ENCODE data around the gene UHRF1. TPM values are rescaled to one million over a fixed set of nuclear protein-coding genes. Genes with fewer than 3 reads are reported as not detected.

Gene UHRF1
- total and polyA plus RNA-seq, 2 of the 13 experiments (the other 11 are each of a cell fraction or from before 2014, with no cell fraction given), result 6.8 to 78.4 TPM

DNA sequence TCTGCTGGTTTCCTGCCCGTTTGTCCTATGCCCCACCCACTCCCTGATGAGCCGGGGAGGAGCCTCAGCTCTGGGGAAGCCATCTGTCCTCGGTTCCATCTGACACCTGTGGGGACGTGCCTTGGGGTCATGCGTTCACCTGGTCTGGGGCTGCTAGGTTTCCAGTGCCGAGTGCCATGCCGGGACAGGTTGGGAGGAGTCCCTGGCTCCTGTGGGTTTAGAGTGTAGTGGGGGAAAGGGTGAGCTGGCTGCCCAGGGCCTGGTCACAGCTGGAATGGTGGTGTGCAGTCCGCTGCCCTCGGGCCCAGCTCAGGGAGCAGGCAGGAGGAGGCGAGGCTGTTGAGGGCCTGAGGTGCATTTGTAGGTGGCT is 62.1 kb downstream of the UHRF1 start (continued):
- TF ChIP-seq, protein P1, sequence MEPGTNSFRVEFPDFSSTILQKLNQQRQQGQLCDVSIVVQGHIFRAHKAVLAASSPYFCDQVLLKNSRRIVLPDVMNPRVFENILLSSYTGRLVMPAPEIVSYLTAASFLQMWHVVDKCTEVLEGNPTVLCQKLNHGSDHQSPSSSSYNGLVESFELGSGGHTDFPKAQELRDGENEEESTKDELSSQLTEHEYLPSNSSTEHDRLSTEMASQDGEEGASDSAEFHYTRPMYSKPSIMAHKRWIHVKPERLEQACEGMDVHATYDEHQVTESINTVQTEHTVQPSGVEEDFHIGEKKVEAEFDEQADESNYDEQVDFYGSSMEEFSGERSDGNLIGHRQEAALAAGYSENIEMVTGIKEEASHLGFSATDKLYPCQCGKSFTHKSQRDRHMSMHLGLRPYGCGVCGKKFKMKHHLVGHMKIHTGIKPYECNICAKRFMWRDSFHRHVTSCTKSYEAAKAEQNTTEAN (CRISPR knock-in tag; conservative IDR thresholded peaks at IDR 0.05), result no peak
- TF ChIP-seq, protein P2, sequence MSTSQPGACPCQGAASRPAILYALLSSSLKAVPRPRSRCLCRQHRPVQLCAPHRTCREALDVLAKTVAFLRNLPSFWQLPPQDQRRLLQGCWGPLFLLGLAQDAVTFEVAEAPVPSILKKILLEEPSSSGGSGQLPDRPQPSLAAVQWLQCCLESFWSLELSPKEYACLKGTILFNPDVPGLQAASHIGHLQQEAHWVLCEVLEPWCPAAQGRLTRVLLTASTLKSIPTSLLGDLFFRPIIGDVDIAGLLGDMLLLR (CRISPR knock-in tag; IDR thresholded peaks at IDR 0.05), result peak; percentile 60; the same call in 1 of the 2 replicates
- TF ChIP-seq HNRNPL (IDR thresholded peaks at IDR 0.05; ENCODE audit: low read depth, low read length), result no peak
- TF ChIP-seq ZFX (CRISPR knock-in tag; IDR thresholded peaks at IDR 0.05; ENCODE audit: low read depth), result peak; percentile 71
- no peak for TF ChIP-seq ARNT (IDR thresholded peaks at IDR 0.05)
- 0 out of 2 replicates have a peak, but pooled peaks have one; percentile 69 for TF ChIP-seq ZNF235 (CRISPR knock-in tag; IDR thresholded peaks at IDR 0.05; ENCODE audit: borderline replicate concordance)
- peak; percentile 48; the same call in 1 of the 2 replicates for TF ChIP-seq NRL (CRISPR knock-in tag; IDR thresholded peaks at IDR 0.05; ENCODE audit: borderline replicate concordance)
- TF ChIP-seq ZNF256 (CRISPR knock-in tag; conservative IDR thresholded peaks at IDR 0.05), result no peak
- TF ChIP-seq ZMYM2 (CRISPR knock-in tag; IDR thresholded peaks at IDR 0.05), result no peak
- no peak for TF ChIP-seq BHLHE40 (IDR thresholded peaks at IDR 0.05; ENCODE audit: low read length)
- TF ChIP-seq, protein P3, sequence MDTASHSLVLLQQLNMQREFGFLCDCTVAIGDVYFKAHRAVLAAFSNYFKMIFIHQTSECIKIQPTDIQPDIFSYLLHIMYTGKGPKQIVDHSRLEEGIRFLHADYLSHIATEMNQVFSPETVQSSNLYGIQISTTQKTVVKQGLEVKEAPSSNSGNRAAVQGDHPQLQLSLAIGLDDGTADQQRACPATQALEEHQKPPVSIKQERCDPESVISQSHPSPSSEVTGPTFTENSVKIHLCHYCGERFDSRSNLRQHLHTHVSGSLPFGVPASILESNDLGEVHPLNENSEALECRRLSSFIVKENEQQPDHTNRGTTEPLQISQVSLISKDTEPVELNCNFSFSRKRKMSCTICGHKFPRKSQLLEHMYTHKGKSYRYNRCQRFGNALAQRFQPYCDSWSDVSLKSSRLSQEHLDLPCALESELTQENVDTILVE (CRISPR knock-in tag; IDR thresholded peaks at IDR 0.05), result no peak
- TF ChIP-seq ATAD3A (CRISPR knock-in tag; IDR thresholded peaks at IDR 0.05), result no peak
- TF ChIP-seq, protein P4, sequence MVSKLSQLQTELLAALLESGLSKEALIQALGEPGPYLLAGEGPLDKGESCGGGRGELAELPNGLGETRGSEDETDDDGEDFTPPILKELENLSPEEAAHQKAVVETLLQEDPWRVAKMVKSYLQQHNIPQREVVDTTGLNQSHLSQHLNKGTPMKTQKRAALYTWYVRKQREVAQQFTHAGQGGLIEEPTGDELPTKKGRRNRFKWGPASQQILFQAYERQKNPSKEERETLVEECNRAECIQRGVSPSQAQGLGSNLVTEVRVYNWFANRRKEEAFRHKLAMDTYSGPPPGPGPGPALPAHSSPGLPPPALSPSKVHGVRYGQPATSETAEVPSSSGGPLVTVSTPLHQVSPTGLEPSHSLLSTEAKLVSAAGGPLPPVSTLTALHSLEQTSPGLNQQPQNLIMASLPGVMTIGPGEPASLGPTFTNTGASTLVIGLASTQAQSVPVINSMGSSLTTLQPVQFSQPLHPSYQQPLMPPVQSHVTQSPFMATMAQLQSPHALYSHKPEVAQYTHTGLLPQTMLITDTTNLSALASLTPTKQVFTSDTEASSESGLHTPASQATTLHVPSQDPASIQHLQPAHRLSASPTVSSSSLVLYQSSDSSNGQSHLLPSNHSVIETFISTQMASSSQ (IDR thresholded peaks at IDR 0.05; ENCODE audit: low read depth), result no peak
- TF ChIP-seq, protein P4 (CRISPR knock-in tag; IDR thresholded peaks at IDR 0.05; ENCODE audit: borderline replicate concordance), result no peak
- no peak for TF ChIP-seq MYNN (CRISPR knock-in tag; IDR thresholded peaks at IDR 0.05; ENCODE audit: low read depth)
- TF ChIP-seq, protein P5, sequence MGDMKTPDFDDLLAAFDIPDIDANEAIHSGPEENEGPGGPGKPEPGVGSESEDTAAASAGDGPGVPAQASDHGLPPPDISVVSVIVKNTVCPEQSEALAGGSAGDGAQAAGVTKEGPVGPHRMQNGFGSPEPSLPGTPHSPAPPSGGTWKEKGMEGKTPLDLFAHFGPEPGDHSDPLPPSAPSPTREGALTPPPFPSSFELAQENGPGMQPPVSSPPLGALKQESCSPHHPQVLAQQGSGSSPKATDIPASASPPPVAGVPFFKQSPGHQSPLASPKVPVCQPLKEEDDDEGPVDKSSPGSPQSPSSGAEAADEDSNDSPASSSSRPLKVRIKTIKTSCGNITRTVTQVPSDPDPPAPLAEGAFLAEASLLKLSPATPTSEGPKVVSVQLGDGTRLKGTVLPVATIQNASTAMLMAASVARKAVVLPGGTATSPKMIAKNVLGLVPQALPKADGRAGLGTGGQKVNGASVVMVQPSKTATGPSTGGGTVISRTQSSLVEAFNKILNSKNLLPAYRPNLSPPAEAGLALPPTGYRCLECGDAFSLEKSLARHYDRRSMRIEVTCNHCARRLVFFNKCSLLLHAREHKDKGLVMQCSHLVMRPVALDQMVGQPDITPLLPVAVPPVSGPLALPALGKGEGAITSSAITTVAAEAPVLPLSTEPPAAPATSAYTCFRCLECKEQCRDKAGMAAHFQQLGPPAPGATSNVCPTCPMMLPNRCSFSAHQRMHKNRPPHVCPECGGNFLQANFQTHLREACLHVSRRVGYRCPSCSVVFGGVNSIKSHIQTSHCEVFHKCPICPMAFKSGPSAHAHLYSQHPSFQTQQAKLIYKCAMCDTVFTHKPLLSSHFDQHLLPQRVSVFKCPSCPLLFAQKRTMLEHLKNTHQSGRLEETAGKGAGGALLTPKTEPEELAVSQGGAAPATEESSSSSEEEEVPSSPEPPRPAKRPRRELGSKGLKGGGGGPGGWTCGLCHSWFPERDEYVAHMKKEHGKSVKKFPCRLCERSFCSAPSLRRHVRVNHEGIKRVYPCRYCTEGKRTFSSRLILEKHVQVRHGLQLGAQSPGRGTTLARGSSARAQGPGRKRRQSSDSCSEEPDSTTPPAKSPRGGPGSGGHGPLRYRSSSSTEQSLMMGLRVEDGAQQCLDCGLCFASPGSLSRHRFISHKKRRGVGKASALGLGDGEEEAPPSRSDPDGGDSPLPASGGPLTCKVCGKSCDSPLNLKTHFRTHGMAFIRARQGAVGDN (CRISPR knock-in tag; IDR thresholded peaks at IDR 0.05), result peak; percentile 76
- no peak for TF ChIP-seq ZFP90 (CRISPR knock-in tag; IDR thresholded peaks at IDR 0.05; ENCODE audit: borderline replicate concordance)
- TF ChIP-seq NCOA2 (CRISPR knock-in tag; IDR thresholded peaks at IDR 0.05), result no peak
- TF ChIP-seq NFIC (IDR thresholded peaks at IDR 0.05; ENCODE audit: low read length), result no peak
- TF ChIP-seq ZNF564 (CRISPR knock-in tag; IDR thresholded peaks at IDR 0.05), result no peak
- no peak for TF ChIP-seq STAT5B (CRISPR knock-in tag; IDR thresholded peaks at IDR 0.05)
